NCI-H2227 (cell line): ENCODE data around the gene MITF.

Experiments
- DNase-seq: peaks from one replicate; lab custom pipeline; 2025; ENCODE audit not compliant: unreplicated experiment; lab: John Stamatoyannopoulos, UW

Gene MITF

GRCh38 chr3:70000563-70001081 lies 261.4 kb downstream of the MITF start:
- peak; percentile 35 for DNase-seq

GRCh38 chr3:70003119-70003518 lies 263.9 kb downstream of the MITF start:
- DNase-seq = no peak

DNA sequence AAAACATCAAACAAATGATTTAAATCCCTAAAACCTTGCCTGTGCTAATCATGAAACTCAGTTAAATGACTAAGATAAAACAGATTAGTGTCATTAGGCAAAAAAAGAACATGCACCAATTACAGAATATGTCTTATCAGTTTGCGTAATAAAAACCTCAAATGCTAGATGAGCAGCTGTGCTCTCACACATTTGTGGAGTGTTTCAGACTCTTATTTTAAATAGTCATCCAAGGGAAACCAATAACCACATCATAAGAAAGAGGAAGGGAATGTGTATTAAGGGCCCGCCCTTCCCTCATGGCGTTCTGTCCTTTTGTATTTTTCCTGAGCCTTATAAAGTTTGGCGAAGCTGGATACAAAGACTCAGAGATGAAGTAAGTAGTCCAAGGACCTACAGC lies 266.8 kb downstream of the MITF start:
- DNase-seq = no peak

GRCh38 chr3:70010346-70010745 lies 271.1 kb downstream of the MITF start:
- DNase-seq = no peak

DNA sequence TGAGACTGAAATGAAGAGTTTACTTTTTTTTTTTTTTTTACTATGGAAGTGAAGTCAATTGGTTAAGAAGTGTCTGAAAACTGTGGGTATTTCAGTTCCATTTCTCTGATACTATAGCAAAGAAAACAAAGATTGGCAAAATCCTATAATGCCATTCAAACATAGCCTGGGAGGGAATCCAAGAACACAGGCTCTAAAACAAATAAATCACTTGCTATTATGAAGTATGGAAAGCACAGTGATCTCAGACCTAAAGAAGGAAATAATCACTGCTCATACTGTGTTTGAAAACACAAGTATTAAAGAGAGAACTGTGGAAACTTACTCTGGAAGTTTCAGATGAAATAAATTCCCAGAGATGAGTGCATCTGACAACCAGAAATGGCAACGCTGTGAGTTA lies 272.3 kb downstream of the MITF start:
- DNase-seq = no peak
